SK-N-SH (cell line): ENCODE measurements around the gene PLSCR1. TPM values are rescaled to one million over a fixed set of nuclear protein-coding genes. Genes with fewer than 3 reads are reported as not detected.

Experiments
- CTCF ChIA-PET: fragments of 300-600, 350-600 bp; formaldehyde crosslinking; extraction: SDS; loops from one replicate; lab custom pipeline; 2021; lab: Yijun Ruan, JAX
- POLR2A ChIA-PET: fragments of 350-600 bp; sonication (Branson Sonifier 250); formaldehyde crosslinking; extraction: SDS; loops from one replicate; lab custom pipeline; 2020; ENCODE audit warnings: antibody characterized with exemption, inconsistent platforms; lab: Yijun Ruan, JAX
- DNase-seq: peaks from one replicate; pipeline ENCODE4 v3.0.0; 2012
- H2AFZ ChIP-seq: fragments of 200-600 bp; sonication (generic); 2 replicates; pipeline ENCODE4 v1.8.1; 2016; ENCODE audit warnings: antibody characterized with exemption, mild to moderate bottlenecking, low read depth
- H3F3A ChIP-seq: fragments of 200-600 bp; sonication (generic); replicated peaks from 2 replicates; pipeline ENCODE3; 2016; ENCODE audit warnings: antibody characterized with exemption, mild to moderate bottlenecking; ENCODE audit not compliant: insufficient read depth
- H3K27ac ChIP-seq, 2 experiments: fragments of 200-500 bp in 1 of 2; fragments of 200-600 bp in 1 of 2; sonication (Bioruptor generic) in 1 of 2; sonication (generic), shearing (Covaris generic) in 1 of 2; 2 replicates each; pipeline versions ENCODE4 v1.5.1 to v1.6.1; 2014 to 2016; ENCODE audit warnings: low read depth in 2 of 2, inconsistent platforms in 1 of 2, low read length in 1 of 2, mild to moderate bottlenecking in 1 of 2, mixed read lengths in 1 of 2
- H3K27me3 ChIP-seq: fragments of 200-600 bp; sonication (generic), shearing (Covaris generic); 2 replicates; pipeline ENCODE4 v1.6.1; 2016; ENCODE audit warnings: mixed run types; ENCODE audit not compliant: insufficient read depth
- H3K36me3 ChIP-seq, 2 experiments: fragments of 200-500 bp in 1 of 2; fragments of 200-600 bp in 1 of 2; sonication (Bioruptor generic) in 1 of 2; sonication (generic) in 1 of 2; replicated peaks in 1 of 2; 2 replicates each; pipeline versions ENCODE3 to v1.5.1; 2014 to 2016; ENCODE audit warnings: low read length in 1 of 2, mild to moderate bottlenecking in 1 of 2; ENCODE audit not compliant: insufficient read depth in 2 of 2, control insufficient read depth in 1 of 2
- H3K4me1 ChIP-seq, 2 experiments: fragments of 200-500 bp in 1 of 2; fragments of 200-600 bp in 1 of 2; sonication (Bioruptor generic) in 1 of 2; sonication (generic), shearing (Covaris generic) in 1 of 2; 2 replicates each; pipeline versions ENCODE4 v1.5.1 to v1.6.1; 2014 to 2016; ENCODE audit warnings: low read depth in 1 of 2, low read length in 1 of 2, mixed run types in 1 of 2; ENCODE audit not compliant: insufficient read depth in 2 of 2, control insufficient read depth in 1 of 2
- H3K4me2 ChIP-seq: fragments of 200-600 bp; sonication (generic), shearing (Covaris generic); 2 replicates; pipeline ENCODE4 v1.6.1; 2017; ENCODE audit warnings: mixed run types
- H3K4me3 ChIP-seq, 2 experiments: fragments of 200-500 bp in 1 of 2; fragments of 200-600 bp in 1 of 2; sonication (Bioruptor generic) in 1 of 2; sonication (generic), shearing (Covaris generic) in 1 of 2; 2 replicates each; pipeline versions ENCODE4 v1.5.1 to v1.8.1; 2014 to 2016; ENCODE audit warnings: low read depth in 2 of 2, inconsistent platforms in 1 of 2, low read length in 1 of 2, mild to moderate bottlenecking in 1 of 2, mixed read lengths in 1 of 2, moderate library complexity in 1 of 2
- H3K79me2 ChIP-seq: fragments of 200-600 bp; sonication (generic); 2 replicates; pipeline ENCODE4 v1.8.1; 2017; ENCODE audit warnings: mild to moderate bottlenecking; ENCODE audit not compliant: insufficient read depth
- H3K9ac ChIP-seq: fragments of 200-600 bp; sonication (generic); 2 replicates; pipeline ENCODE4 v1.6.1; 2017; ENCODE audit warnings: mixed run types
- H3K9me2 ChIP-seq: fragments of 200-600 bp; sonication (generic); 2 replicates; pipeline ENCODE4 v1.6.1; 2017; ENCODE audit warnings: mixed run types
- H3K9me3 ChIP-seq: fragments of 200-600 bp; sonication (generic); 2 replicates; pipeline ENCODE4 v1.6.1; 2017; ENCODE audit warnings: mixed run types, mild to moderate bottlenecking, moderate library complexity
- H4K20me1 ChIP-seq: fragments of 200-600 bp; sonication (generic); 2 replicates; pipeline ENCODE4 v1.6.1; 2017; ENCODE audit warnings: mild to moderate bottlenecking, mixed run types; ENCODE audit not compliant: insufficient read depth
- CHD2 ChIP-seq: fragments of 150-350 bp; IDR thresholded peaks from 2 replicates; pipeline ENCODE4 v1.6.1; 2018; ENCODE audit warnings: low read length; ENCODE audit not compliant: partially characterized antibody
- ELF1 ChIP-seq: IDR thresholded peaks from 2 replicates; pipeline ENCODE4 v1.4.0; 2012
- EP300 ChIP-seq, 2 experiments: IDR thresholded peaks; 2 replicates each; pipeline versions ENCODE4 v1.4.0 to v1.6.1; 2012; ENCODE audit warnings: borderline replicate concordance in 1 of 2, low read depth in 1 of 2, low read length in 1 of 2
- EZH2phosphoT487 ChIP-seq: fragments of 200-600 bp; sonication (generic); IDR thresholded peaks from 2 replicates; pipeline ENCODE4 v1.6.1; 2017; ENCODE audit warnings: low read depth, mixed run types, mild to moderate bottlenecking, antibody characterized with exemption, moderate library complexity, borderline replicate concordance
- FOSL2 ChIP-seq: IDR thresholded peaks from 2 replicates; pipeline ENCODE4 v1.4.0; 2012; ENCODE audit warnings: low read depth, mild to moderate bottlenecking, moderate library complexity, borderline replicate concordance
- FOXM1 ChIP-seq: IDR thresholded peaks from 2 replicates; pipeline ENCODE4 v1.4.0; 2012; ENCODE audit warnings: low read depth, mild to moderate bottlenecking
- JUND ChIP-seq: IDR thresholded peaks from 2 replicates; pipeline ENCODE4 v1.4.0; 2012
- MXI1 ChIP-seq: IDR thresholded peaks from 2 replicates; pipeline ENCODE4 v1.6.1; 2012; ENCODE audit warnings: mild to moderate bottlenecking, low read depth, low read length, improper control_type of control experiment
- NFIC ChIP-seq: IDR thresholded peaks from 2 replicates; pipeline ENCODE4 v1.4.0; 2012; ENCODE audit warnings: borderline replicate concordance
- NRF1 ChIP-seq: IDR thresholded peaks from 2 replicates; pipeline ENCODE4 v1.6.1; 2012; ENCODE audit warnings: low read depth, mild to moderate bottlenecking, low read length
- RAD21 ChIP-seq: IDR thresholded peaks from 2 replicates; pipeline ENCODE4 v1.6.1; 2012; ENCODE audit warnings: mild to moderate bottlenecking, low read length
- RCOR1 ChIP-seq: fragments of 150-350 bp; IDR thresholded peaks from 2 replicates; pipeline ENCODE4 v1.6.1; 2017; ENCODE audit warnings: antibody characterized with exemption, low read length
- RXRA ChIP-seq: IDR thresholded peaks from 2 replicates; pipeline ENCODE4 v1.4.0; 2012; ENCODE audit warnings: low read depth, mild to moderate bottlenecking, borderline replicate concordance
- TAF1 ChIP-seq: IDR thresholded peaks from 2 replicates; pipeline ENCODE4 v1.6.1; 2012; ENCODE audit warnings: low read depth, mild to moderate bottlenecking, low read length, moderate library complexity, borderline replicate concordance
- TEAD4 ChIP-seq: IDR thresholded peaks from 2 replicates; pipeline ENCODE4 v1.4.0; 2012; ENCODE audit warnings: mild to moderate bottlenecking, borderline replicate concordance; ENCODE audit not compliant: insufficient read depth
- WGBS: methylation state at CpG from one replicate; pipeline ENCODE4 v1.1.6; 2017; ENCODE audit warnings: low lambda C conversion rate; 5-methylcytosine and 5-hydroxymethylcytosine counted together
- polyA plus RNA-seq, 3 experiments: library from polyadenylated mRNA; depleted of rRNA; stranded (reverse); fragments of >200 nt; gene quantifications; 2 replicates each; pipeline ENCODE4 v1.2.3, GENCODE V29; 2012
- TF ChIP-seq, protein P1 (sequence below): IDR thresholded peaks from 2 replicates; pipeline ENCODE4 v1.6.1; 2012; ENCODE audit warnings: mild to moderate bottlenecking, low read depth, low read length, moderate library complexity
- TF ChIP-seq, protein P2 (sequence below): IDR thresholded peaks from 2 replicates; pipeline ENCODE4 v1.4.0; 2012; ENCODE audit warnings: low read depth, borderline replicate concordance
- TF ChIP-seq, protein P3 (sequence below): IDR thresholded peaks from 2 replicates; pipeline ENCODE4; 2012
- TF ChIP-seq, protein P4 (sequence below): fragments of 200-600 bp; sonication (generic); IDR thresholded peaks from 2 replicates; pipeline ENCODE4 v1.6.1; 2017; ENCODE audit warnings: antibody characterized with exemption, mild to moderate bottlenecking, moderate library complexity

Gene PLSCR1
- polyA plus RNA-seq, 1 of the 3 experiments (the other 2 are of a cell fraction): 10.9 TPM

DNA sequence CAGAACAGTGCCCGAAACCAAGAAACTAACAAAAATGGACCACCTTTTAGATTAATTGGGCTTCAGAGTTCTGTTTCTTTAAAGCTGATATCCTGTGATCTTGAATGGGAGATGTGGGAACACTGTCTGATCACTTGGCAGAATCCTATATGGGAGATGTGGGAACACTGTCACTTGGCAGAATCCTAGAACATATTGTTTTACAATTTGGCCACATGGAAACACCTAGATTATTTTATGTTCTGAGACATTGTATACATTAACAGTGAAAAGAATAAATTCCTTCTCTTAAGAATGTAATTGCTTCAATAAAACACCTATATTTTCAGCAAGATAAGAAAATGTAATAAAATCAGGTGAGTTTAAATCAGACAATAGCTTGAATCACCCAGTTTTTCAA is 44.7 kb downstream of the PLSCR1 start (continued):
- TF ChIP-seq, protein P1, sequence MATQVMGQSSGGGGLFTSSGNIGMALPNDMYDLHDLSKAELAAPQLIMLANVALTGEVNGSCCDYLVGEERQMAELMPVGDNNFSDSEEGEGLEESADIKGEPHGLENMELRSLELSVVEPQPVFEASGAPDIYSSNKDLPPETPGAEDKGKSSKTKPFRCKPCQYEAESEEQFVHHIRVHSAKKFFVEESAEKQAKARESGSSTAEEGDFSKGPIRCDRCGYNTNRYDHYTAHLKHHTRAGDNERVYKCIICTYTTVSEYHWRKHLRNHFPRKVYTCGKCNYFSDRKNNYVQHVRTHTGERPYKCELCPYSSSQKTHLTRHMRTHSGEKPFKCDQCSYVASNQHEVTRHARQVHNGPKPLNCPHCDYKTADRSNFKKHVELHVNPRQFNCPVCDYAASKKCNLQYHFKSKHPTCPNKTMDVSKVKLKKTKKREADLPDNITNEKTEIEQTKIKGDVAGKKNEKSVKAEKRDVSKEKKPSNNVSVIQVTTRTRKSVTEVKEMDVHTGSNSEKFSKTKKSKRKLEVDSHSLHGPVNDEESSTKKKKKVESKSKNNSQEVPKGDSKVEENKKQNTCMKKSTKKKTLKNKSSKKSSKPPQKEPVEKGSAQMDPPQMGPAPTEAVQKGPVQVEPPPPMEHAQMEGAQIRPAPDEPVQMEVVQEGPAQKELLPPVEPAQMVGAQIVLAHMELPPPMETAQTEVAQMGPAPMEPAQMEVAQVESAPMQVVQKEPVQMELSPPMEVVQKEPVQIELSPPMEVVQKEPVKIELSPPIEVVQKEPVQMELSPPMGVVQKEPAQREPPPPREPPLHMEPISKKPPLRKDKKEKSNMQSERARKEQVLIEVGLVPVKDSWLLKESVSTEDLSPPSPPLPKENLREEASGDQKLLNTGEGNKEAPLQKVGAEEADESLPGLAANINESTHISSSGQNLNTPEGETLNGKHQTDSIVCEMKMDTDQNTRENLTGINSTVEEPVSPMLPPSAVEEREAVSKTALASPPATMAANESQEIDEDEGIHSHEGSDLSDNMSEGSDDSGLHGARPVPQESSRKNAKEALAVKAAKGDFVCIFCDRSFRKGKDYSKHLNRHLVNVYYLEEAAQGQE: no peak
- TF ChIP-seq TEAD4 (no peak), FOSL2 (no peak), ELF1 (no peak), RXRA (no peak), FOXM1 (no peak)
- TF ChIP-seq, protein P2, sequence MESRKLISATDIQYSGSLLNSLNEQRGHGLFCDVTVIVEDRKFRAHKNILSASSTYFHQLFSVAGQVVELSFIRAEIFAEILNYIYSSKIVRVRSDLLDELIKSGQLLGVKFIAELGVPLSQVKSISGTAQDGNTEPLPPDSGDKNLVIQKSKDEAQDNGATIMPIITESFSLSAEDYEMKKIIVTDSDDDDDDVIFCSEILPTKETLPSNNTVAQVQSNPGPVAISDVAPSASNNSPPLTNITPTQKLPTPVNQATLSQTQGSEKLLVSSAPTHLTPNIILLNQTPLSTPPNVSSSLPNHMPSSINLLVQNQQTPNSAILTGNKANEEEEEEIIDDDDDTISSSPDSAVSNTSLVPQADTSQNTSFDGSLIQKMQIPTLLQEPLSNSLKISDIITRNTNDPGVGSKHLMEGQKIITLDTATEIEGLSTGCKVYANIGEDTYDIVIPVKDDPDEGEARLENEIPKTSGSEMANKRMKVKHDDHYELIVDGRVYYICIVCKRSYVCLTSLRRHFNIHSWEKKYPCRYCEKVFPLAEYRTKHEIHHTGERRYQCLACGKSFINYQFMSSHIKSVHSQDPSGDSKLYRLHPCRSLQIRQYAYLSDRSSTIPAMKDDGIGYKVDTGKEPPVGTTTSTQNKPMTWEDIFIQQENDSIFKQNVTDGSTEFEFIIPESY: no peak
- TF ChIP-seq, protein P3, sequence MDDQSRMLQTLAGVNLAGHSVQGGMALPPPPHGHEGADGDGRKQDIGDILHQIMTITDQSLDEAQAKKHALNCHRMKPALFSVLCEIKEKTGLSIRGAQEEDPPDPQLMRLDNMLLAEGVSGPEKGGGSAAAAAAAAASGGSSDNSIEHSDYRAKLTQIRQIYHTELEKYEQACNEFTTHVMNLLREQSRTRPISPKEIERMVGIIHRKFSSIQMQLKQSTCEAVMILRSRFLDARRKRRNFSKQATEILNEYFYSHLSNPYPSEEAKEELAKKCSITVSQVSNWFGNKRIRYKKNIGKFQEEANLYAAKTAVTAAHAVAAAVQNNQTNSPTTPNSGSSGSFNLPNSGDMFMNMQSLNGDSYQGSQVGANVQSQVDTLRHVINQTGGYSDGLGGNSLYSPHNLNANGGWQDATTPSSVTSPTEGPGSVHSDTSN: no peak

DNA sequence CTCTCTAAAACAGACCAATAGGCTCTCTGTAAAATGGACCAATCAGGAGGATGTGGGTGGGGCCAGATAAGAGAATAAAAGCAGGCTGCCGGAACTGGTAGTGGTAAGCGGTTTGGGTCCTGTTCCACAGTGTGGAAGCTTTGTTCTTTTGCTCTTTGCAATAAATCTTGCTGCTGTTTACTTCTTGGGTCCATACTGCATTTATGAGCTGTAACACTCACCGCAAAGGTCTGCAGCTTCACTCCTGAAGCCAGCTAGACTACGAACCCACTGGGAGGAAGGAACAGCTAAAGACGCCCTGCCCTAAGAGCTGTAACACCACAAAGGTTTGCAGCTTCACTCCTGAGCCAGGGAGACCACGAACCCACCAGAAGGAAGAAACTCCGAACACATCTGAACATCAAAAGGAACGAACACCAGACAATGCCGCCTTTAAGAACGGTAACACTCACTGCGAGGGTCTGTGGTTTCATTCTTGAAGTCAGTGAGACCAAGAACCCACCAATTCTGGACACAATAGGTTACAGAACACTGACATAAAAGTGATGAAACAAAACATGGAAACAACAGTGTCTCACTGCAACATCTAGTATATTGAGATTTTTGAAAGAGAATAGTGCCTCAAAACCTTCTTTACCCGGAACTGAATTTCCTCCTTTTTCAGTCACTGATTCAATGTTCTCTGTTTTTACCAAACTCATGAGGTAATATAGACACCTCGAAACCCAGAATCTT is 46.2 kb downstream of the PLSCR1 start:
- Histone ChIP-seq H4K20me1 (no peaks in the 10 kb centered on the region), H3K4me1 (0 out of 4 replicates have a peak, but pooled peaks cover 0 to 6% of the 10 kb centered on the region in 2 experiments), H3K4me3 (no peak overlapping the region), H2AFZ (no peak overlapping the region), H3K27ac (no peak overlapping the region), H3K27me3 (no peaks in the 10 kb centered on the region), H3K79me2 (no peaks in the 10 kb centered on the region), H3K9me3 (no peaks in the 10 kb centered on the region), H3K9ac (no peak overlapping the region), H3K36me3 (no peaks in the 10 kb centered on the region), H3K4me2 (no peak overlapping the region), H3F3A (peaks cover 4% of the 10 kb centered on the region), H3K9me2 (no peaks in the 10 kb centered on the region)
- ChIA-PET POLR2A (no interaction called here), CTCF (no interaction called here)
- no peak for TF ChIP-seq TAF1
- TF ChIP-seq CHD2: no peak
- no peak for TF ChIP-seq JUND
- no peak for TF ChIP-seq EZH2phosphoT487
- TF ChIP-seq RCOR1: no peak
- no peak for TF ChIP-seq EP300 (IDR thresholded peaks at IDR 0.05; ENCODE audit: borderline replicate concordance in 1 of 2, low read depth in 1 of 2, low read length in 1 of 2)
- TF ChIP-seq RXRA: no peak
- no peak for TF ChIP-seq RAD21
- TF ChIP-seq MXI1: no peak
- no peak for TF ChIP-seq NFIC
- TF ChIP-seq, protein P4, sequence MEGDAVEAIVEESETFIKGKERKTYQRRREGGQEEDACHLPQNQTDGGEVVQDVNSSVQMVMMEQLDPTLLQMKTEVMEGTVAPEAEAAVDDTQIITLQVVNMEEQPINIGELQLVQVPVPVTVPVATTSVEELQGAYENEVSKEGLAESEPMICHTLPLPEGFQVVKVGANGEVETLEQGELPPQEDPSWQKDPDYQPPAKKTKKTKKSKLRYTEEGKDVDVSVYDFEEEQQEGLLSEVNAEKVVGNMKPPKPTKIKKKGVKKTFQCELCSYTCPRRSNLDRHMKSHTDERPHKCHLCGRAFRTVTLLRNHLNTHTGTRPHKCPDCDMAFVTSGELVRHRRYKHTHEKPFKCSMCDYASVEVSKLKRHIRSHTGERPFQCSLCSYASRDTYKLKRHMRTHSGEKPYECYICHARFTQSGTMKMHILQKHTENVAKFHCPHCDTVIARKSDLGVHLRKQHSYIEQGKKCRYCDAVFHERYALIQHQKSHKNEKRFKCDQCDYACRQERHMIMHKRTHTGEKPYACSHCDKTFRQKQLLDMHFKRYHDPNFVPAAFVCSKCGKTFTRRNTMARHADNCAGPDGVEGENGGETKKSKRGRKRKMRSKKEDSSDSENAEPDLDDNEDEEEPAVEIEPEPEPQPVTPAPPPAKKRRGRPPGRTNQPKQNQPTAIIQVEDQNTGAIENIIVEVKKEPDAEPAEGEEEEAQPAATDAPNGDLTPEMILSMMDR: no peak
- TF ChIP-seq FOSL2: no peak
- no peak for TF ChIP-seq NRF1
- TF ChIP-seq ELF1: no peak
- no peak for DNase-seq
- 60% methylated on average over 13 of the region's 13 CpGs for WGBS
